Tibial nerve (tissue), 4 donors: ENCODE results near the gene METTL8. TPM values are rescaled to one million over a fixed set of nuclear protein-coding genes. Genes with fewer than 3 reads are reported as not detected.

Experiments used
- DNase-seq, 2 donors: peaks; one replicate each; pipeline ENCODE4 v3.0.0-alpha.2; 2019; ENCODE audit warnings: low spot score in 2 of 2
- H3K27ac ChIP-seq, 4 donors: fragments of 200-600 bp; sonication (generic) in 3 of 4; one replicate each; pipeline ENCODE4 v1.5.1; 2017 to 2019; ENCODE audit warnings: mild to moderate bottlenecking in 1 of 4
- H3K27me3 ChIP-seq, 2 donors: fragments of 200-600 bp; sonication (generic) in 1 of 2; one replicate each; pipeline versions ENCODE4 v1.5.1 to v1.6.0; 2017 to 2019
- H3K36me3 ChIP-seq, 3 donors: fragments of 200-600 bp; sonication (generic); one replicate each; pipeline ENCODE4 v1.5.1; 2018 to 2019
- H3K4me1 ChIP-seq, 4 donors: fragments of 200-600 bp; sonication (generic) in 3 of 4; one replicate each; pipeline ENCODE4 v1.5.1; 2017 to 2019
- H3K4me3 ChIP-seq, 4 donors: fragments of 200-600 bp; sonication (generic) in 3 of 4; one replicate each; pipeline ENCODE4 v1.5.1; 2017 to 2019; ENCODE audit warnings: mild to moderate bottlenecking in 1 of 4, moderate library complexity in 1 of 4
- H3K9me3 ChIP-seq, 4 donors: fragments of 200-600 bp; sonication (generic) in 3 of 4; one replicate each; pipeline ENCODE4 v1.5.1; 2017 to 2019
- CTCF ChIP-seq, 5 experiments: fragments of 200-600 bp in 3 of 5; fragments of 450-650 bp in 2 of 5; sonication (generic) in 3 of 5; IDR thresholded peaks; one replicate each; pipeline ENCODE4 v1.5.1; 2016 to 2019; ENCODE audit warnings: antibody characterized with exemption in 5 of 5, mild to moderate bottlenecking in 3 of 5, moderate library complexity in 2 of 5
- EP300 ChIP-seq, 2 donors: sonication (generic); formaldehyde crosslinking; IDR thresholded peaks; one replicate each; pipeline ENCODE4 v1.6.1; 2017; ENCODE audit warnings: antibody characterized with exemption in 2 of 2, mild to moderate bottlenecking in 1 of 2
- POLR2A ChIP-seq, 2 donors: fragments of 450-650 bp; IDR thresholded peaks; one replicate each; pipeline ENCODE4 v1.6.1; 2017; ENCODE audit warnings: antibody characterized with exemption in 2 of 2, mild to moderate bottlenecking in 2 of 2, moderate library complexity in 2 of 2
- WGBS, 2 donors: methylation state at CpG; one replicate each; pipeline ENCODE4 v1.1.5; 2018; 5-methylcytosine and 5-hydroxymethylcytosine counted together
- total RNA-seq, 4 donors: library from RNA; depleted of rRNA; stranded (reverse); fragments of >200 nt; gene quantifications; one replicate each; pipeline ENCODE4 v1.1.0, GENCODE V29; 2016

METTL8 gene
- total RNA-seq, result 10 to 100 TPM; 13.5 to 27.9 (median 20.7) TPM

- no peak for DNase-seq
- Histone ChIP-seq H3K4me1 (peaks cover 0 to 24% (median 8%) of the 10 kb centered on the region in 4 donors), H3K27me3 (no peaks in the 10 kb centered on the region), H3K27ac (peak within 1 kb of the TSS; percentile 83 to 98 (median 94)), H3K4me3 (peak within 1 kb of the TSS; percentile 82 to 91 (median 84)), H3K9me3 (peaks cover 0 to 3% (median 0%) of the 10 kb centered on the region in 4 donors), H3K36me3 (peaks cover 0 to 34% (median 0%) of the 10 kb centered on the region in 3 donors)
- WGBS, 2 donors, result 0 to 2% methylated on average over 1 to 15 of the region's 15 CpGs
- TF ChIP-seq CTCF (IDR thresholded peaks at IDR 0.05) (peak in 1 of 5 experiments; percentile 21), POLR2A (IDR thresholded peaks at IDR 0.05) (no peak), EP300 (IDR thresholded peaks at IDR 0.05) (no peak)
Observed at GRCh38 chr2:171433763-171434012, at the start of gene METTL8. Gene METTL8, minus strand, starts transcription at chr2:171433990. Its CDS starts 41,805 bp downstream, at chr2:171392185.

- no peak for TF ChIP-seq CTCF (IDR thresholded peaks at IDR 0.05)
- TF ChIP-seq EP300 (IDR thresholded peaks at IDR 0.05), result no peak
- TF ChIP-seq POLR2A (IDR thresholded peaks at IDR 0.05), result no peak
- no peak overlapping the region for H3K4me3 ChIP-seq
- WGBS, 2 donors, result 91 to 92% methylated on average over 3 of the region's 3 CpGs
- no peak overlapping the region for H3K27ac ChIP-seq
- peaks cover 0 to 45% (median 0%) of the 10 kb centered on the region in 3 donors for H3K36me3 ChIP-seq
- no peaks in the 10 kb centered on the region for H3K9me3 ChIP-seq
- DNase-seq, result no peak
- no peaks in the 10 kb centered on the region for H3K27me3 ChIP-seq
- peaks cover 0 to 5% (median 0%) of the 10 kb centered on the region in 4 donors for H3K4me1 ChIP-seq
Observed at GRCh38 chr2:171482877-171483276, 49.1 kb upstream of the METTL8 start.

DNA sequence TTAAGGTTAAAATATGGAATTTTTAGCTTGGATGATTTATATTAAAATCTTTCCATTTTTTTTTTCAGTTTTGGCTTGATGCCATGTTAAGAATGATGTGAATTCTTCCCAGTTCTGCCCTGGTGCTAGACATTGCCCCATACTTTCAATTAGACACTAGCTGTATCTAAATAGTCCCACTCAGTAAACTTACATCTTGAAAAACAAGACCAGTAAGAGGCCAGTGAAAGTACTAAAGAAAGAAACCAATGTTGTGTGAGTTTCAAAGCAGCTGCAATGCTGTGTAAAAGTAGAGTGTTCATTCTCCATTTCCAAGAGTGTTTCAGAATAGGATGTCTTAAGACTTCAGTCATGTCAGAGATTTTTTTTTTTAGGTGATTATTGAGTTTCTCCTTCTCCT, 48.5 kb upstream of the METTL8 start:
- H3K4me3 ChIP-seq, result no peak overlapping the region
- H3K27me3 ChIP-seq, result no peaks in the 10 kb centered on the region
- H3K36me3 ChIP-seq, result peaks cover 0 to 46% (median 0%) of the 10 kb centered on the region in 3 donors
- no peaks in the 10 kb centered on the region for H3K9me3 ChIP-seq
- H3K4me1 ChIP-seq, result peaks cover 0 to 5% (median 0%) of the 10 kb centered on the region in 4 donors
- no peak for TF ChIP-seq EP300 (IDR thresholded peaks at IDR 0.05)
- TF ChIP-seq CTCF (IDR thresholded peaks at IDR 0.05), result no peak
- TF ChIP-seq POLR2A (IDR thresholded peaks at IDR 0.05), result no peak
- H3K27ac ChIP-seq, result no peak overlapping the region
- DNase-seq, result no peak

DNA sequence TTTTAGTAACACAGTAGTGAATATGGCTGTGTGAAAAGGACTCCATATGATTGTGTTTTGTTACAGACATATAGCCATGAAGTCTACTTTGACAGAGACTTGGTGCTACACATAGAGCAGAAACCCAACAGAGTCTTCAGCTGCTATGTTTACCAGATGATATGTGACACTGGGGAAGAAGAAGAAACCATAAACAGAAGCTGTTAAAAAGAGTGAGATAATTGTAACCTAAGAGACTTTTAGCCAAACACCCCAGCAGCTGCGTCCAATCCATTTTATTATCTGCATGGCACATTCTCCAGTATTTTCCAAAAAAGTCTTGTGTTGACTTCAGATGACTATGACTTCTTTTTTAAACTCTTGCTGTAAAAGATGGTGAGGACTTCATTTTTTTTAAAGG, 47.1 kb upstream of the METTL8 start:
- TF ChIP-seq EP300 (IDR thresholded peaks at IDR 0.05), result no peak
- no peak for TF ChIP-seq CTCF (IDR thresholded peaks at IDR 0.05)
- H3K27me3 ChIP-seq, result no peaks in the 10 kb centered on the region
- 95 to 98% methylated on average over 1 of the region's 1 CpG for WGBS, 2 donors

GRCh38 chr2:171479154-171479814, 45.5 kb upstream of the METTL8 start:
- WGBS, 2 donors, result 89 to 90% methylated on average over 3 of the region's 3 CpGs
- Histone ChIP-seq H3K27ac (no peak overlapping the region), H3K9me3 (no peaks in the 10 kb centered on the region), H3K4me1 (peaks cover 0 to 5% (median 0%) of the 10 kb centered on the region in 4 donors), H3K27me3 (no peaks in the 10 kb centered on the region), H3K4me3 (no peak overlapping the region), H3K36me3 (peaks cover 0 to 54% (median 0%) of the 10 kb centered on the region in 3 donors)
- TF ChIP-seq EP300 (IDR thresholded peaks at IDR 0.05), result no peak
- TF ChIP-seq CTCF (IDR thresholded peaks at IDR 0.05), result no peak
- TF ChIP-seq POLR2A (IDR thresholded peaks at IDR 0.05), result no peak
- DNase-seq, result no peak

More for the DNA sequence above, 47.1 kb upstream of the METTL8 start:
- Histone ChIP-seq H3K9me3 (no peaks in the 10 kb centered on the region), H3K27ac (no peak overlapping the region), H3K36me3 (peaks cover 0 to 38% (median 0%) of the 10 kb centered on the region in 3 donors), H3K4me1 (peaks cover 0 to 5% (median 0%) of the 10 kb centered on the region in 4 donors), H3K4me3 (no peak overlapping the region)
- DNase-seq, result no peak
